NCI-H2107 (cell line): Measurements from ENCODE around the gene RIMS1.

ENCODE experiments used
- DNase-seq: peaks from one replicate; lab custom pipeline; 2025; lab: John Stamatoyannopoulos, UW

RIMS1 gene, protein sequence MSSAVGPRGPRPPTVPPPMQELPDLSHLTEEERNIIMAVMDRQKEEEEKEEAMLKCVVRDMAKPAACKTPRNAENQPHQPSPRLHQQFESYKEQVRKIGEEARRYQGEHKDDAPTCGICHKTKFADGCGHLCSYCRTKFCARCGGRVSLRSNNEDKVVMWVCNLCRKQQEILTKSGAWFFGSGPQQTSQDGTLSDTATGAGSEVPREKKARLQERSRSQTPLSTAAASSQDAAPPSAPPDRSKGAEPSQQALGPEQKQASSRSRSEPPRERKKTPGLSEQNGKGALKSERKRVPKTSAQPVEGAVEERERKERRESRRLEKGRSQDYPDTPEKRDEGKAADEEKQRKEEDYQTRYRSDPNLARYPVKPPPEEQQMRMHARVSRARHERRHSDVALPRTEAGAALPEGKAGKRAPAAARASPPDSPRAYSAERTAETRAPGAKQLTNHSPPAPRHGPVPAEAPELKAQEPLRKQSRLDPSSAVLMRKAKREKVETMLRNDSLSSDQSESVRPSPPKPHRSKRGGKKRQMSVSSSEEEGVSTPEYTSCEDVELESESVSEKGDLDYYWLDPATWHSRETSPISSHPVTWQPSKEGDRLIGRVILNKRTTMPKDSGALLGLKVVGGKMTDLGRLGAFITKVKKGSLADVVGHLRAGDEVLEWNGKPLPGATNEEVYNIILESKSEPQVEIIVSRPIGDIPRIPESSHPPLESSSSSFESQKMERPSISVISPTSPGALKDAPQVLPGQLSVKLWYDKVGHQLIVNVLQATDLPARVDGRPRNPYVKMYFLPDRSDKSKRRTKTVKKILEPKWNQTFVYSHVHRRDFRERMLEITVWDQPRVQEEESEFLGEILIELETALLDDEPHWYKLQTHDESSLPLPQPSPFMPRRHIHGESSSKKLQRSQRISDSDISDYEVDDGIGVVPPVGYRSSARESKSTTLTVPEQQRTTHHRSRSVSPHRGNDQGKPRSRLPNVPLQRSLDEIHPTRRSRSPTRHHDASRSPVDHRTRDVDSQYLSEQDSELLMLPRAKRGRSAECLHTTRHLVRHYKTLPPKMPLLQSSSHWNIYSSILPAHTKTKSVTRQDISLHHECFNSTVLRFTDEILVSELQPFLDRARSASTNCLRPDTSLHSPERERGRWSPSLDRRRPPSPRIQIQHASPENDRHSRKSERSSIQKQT (N-terminal part only)

DNA sequence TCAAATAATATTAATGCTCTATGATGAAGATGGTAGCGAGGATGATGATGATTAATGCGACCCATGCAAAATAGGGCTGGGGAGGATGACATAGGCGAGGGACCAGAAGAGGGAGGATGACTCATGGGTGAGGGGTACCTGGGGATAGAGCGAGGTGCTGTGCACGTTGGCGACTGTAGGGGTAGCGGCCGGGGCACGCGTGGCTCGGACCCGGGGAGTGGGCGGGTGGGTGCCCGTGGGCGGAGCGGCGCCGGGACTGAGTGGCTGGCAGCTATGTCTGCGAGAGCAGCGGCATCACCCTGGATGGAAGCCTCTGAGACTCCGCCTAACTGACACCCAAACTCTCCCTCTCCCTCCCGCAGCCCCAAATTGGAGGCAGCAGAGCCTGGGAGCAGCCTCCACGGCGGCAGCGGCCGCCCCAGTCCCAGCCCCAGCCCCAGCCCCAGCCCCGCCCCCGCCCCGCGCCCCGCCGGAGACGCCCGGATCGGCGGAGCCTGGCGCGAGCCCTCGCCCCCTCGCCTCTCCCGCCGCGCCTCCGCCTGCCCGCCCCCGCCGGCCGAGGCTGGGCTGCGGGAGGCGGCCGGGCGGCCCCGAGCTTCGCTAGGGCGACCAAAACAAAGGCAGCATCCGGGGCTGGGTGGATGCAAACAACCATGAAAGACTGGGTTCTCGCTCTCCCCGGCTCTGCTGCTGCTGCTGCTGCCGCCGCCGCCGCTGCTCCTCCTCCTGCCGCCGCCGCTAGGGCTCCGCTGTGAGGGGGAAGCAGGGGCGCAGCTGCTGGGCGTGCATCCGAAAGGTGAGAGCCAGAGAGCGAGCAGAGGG, at the start of gene RIMS1:
Gene RIMS1, plus strand, starts transcription at position 367 of the 822 bp plus-strand sequence. CDS start 474 bp downstream, outside the sequence.
- DNase-seq, result no peak

DNA sequence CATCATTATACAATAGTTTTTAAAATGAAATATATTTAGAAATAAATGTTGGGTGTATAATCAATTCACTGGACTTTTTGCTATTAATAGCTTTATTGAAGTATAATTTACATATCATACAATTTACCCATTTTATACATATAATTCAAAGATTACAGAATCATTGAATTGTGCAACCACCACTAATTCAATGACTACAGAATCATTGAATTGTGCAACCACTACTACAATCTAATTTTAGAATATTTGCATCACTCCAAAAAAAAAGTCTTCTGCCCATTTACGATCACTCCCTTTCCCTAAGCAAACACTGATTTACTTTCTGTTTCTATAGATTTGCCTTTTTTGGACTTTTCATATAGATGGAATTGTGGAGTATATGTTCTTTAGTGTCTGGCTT, 35.1 kb upstream of the RIMS1 start:
- no peak for DNase-seq

DNA sequence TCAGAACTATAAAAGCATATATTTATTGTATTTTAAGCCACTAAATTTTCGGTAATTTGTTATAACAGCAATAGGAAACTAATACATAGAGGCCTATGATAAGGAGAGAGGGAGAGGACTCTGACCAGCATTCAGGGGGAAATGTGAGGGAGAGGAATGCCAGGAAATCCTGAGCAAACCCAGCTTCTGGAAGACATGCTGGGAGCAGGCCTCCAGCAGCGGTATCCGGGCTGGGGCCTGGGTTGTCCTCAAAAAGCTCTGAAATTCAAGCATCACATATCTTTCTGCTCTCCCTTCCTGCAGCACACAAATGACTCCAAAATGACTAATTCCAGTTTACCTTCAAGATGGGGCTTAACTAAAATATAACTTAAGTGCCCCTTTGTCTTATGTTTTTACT, 33.4 kb upstream of the RIMS1 start:
- no peak for DNase-seq

DNA sequence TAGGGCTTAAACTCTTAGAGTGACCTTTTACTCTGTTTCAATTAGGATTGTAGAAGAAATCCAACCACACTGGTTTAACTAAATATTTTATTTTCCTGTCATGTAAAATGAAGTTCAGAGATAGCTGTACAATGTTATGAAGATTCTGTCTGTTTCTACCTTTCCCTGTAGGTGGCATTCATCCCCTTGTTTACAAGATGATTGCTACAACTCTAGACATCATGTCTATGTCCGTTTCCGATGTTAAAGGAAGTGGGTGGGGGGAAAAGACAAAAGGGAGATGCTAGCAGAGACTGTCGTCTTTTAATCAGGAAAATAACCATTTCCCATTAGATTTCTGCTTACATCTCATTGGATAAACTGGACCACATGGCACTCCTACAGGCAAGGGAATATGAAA, 30.9 kb upstream of the RIMS1 start:
- DNase-seq, result no peak

DNA sequence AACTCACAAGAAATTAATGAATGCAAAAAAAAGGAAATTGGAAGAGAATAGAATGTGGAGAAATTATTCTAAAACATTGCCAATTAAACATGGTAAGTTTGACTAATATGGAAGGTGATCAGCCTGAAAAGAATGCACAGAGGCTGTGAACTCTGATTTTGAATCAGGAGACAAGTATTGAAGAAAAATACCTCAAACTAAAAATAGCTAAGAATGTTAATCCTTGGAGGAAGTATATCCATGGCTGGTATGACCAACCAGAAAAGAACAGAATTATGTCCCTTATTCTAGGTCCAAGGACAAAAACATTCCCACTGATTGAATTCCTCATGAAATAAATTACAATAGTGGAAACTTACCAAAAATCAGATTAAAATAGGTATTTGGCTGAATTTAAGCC, 7.3 kb upstream of the RIMS1 start:
- DNase-seq, result no peak

DNA sequence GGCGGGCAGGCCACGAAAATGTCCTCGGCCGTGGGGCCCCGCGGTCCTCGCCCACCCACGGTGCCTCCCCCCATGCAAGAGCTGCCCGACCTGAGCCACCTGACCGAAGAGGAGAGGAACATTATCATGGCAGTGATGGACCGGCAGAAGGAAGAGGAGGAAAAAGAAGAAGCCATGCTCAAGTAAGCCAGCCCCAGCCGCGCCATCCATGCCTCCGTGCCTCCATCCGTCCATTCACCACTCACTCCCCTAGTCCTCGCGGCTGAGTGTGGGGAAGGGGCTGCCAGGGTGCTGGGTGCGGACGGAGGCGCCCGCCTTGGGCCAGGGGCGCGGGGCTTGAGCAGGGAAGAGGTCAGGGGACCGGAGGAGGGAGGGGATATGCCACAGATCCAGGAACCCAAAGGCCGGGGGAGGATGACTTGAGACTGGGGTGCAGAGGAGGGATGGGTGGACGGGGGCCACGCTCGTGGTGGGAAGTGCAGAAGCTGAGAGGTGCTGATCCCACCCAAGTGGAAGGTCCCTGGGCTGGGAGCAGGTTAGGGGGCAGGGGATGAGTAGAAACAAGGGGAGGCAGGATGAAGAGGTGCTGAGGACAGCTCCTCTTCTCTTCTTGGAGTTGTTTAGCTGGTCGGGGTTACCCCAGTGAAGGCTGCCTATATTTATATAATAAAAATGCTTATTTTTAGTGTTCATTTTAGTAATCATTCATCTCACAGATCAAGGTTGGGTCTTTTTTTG, 825 bp downstream of the RIMS1 start:
- DNase-seq, result no peak

DNA sequence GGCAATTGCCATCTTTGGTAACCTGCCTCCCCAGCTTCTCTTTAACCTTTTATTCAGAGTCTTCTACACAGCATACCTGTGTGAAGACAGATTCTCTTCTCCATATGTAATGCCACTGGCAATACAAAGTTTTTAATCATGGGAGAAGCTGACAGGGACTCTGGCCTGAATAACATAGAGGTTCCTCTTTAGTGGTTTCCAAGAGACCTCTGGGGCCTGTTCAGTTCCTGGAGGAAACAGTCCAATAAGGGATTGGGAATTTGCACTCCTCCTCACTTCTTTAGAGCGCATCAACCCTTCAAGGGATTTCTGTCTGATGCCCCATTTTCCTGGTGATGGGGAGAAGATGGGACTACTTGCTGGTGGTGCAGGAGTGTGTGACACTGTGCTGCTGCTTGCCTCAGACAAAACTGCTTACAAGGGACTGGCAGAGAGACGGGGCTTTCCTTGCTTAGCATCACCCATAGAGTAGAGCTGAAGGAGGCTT, 1.4 kb downstream of the RIMS1 start:
- no peak for DNase-seq

DNA sequence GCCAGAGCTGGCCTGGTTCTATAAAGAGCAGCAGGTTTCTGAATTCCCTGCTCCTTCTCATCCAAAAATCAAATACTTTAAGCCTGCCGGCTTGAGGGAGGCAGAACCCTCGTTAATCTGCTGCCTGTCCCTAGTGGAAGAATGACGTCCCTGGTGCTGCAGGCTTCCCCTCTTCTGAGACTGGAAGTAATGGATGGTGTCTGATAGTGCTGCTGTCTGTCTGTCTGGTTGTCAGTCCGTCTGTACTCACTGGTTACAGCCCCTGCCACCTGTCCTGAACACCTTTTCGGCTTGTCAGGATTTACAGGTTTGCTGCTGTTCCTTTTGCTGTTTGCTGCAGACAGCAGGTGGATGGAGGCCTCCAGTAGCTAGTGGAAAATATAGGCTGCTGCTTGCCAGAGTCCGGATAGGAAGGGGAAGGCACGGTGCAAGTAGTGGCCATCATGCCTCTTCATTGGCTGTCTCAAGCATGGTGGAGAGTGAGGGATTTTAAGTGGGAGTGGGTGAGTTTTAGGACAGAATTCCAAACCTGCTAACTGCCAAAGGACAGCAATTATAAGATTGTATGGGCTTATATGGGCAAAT, 2.5 kb downstream of the RIMS1 start:
- no peak for DNase-seq

DNA sequence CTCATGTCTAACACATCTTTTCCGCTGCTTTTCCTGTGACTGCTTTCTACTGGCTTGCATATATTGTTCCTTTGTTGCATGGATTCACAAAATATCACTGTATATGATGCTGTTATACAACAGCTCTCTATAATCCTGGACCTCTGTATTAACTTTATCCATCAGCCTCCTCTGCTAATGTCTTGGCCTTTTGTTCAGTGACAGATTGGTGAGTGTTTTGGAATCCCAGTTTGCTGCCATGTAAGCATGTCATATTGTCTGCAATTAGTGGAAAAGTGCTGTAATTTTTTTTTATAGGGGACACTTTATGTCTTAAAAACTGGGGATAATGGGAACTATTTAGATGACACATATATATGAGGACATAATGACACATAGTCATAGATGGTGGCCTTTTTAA, 3.0 kb downstream of the RIMS1 start:
- DNase-seq, result no peak

DNA sequence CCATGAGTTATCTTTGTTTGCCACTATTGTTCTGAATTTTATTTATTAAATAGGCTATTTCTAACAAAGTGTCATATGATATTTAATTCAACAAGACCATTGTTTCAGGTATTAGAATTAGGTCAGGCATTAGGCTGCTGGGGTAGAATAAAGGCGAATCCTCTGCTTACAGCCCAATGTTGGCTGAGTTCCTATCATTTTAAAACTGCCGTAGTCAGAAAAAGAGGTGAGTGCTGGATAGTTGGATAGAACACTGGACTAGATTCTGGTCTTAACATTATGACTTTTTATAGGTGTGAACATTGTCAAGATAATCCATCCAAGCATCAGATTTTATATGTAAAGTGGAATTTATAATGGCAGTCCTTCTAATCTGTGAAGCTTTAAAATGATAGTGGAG, 6.3 kb downstream of the RIMS1 start:
- DNase-seq, result no peak

DNA sequence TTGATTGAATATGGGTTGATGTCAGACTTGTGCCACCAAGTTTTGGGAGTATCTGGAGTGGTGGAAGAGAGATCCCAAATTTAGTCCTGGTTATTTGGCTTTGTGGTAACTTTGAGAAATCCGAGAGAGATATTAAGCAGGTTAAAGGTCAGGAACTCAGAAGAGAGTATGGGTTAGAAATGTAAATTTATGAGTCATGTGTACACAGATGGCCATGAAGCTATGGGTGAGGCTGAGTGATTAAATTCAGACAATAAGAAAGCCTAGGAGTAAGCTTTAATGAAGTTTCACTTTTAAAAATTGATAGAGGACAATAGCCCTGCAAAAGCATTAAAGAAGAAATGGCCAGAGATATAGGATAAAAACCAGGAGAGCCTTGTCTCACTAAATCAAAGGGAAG, 14.3 kb downstream of the RIMS1 start:
- DNase-seq, result no peak

DNA sequence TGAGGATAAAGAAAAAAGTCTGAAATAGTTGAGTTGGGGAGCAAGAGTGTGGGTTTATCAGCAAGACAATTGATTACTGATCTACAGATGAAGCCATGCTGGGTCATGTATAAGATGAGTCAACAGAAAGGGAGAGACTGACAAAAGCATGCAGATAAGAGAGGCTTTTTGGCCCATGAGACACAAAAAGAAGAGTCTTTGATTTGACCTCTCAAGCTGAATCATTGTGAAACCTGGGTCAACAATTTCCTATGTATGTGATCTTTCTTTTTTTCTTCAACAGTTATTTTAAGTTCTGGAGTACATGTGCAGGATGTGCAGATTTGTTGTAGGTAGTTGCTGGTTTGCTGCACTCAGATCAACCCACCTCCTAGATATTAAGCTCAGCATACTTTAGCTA, 15.9 kb downstream of the RIMS1 start:
- no peak for DNase-seq

DNA sequence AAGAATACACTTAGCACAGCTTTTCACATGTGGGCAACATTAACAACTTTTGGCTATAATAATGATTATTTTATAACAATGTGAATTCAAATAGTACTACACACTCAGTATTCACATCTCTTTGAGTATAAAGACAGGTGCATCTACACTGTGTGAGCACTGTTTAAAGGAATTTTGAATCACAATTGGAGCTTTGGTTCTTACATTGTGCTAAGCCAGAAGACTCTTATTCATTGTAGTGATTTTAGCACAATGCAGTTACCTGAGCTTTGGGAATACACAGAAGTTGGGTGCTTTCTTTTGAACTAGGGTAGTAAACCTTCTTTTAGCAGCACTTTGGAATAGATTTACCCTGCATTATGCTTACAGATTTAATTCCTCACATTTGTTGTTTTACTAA, 20.5 kb downstream of the RIMS1 start:
- DNase-seq, result no peak

DNA sequence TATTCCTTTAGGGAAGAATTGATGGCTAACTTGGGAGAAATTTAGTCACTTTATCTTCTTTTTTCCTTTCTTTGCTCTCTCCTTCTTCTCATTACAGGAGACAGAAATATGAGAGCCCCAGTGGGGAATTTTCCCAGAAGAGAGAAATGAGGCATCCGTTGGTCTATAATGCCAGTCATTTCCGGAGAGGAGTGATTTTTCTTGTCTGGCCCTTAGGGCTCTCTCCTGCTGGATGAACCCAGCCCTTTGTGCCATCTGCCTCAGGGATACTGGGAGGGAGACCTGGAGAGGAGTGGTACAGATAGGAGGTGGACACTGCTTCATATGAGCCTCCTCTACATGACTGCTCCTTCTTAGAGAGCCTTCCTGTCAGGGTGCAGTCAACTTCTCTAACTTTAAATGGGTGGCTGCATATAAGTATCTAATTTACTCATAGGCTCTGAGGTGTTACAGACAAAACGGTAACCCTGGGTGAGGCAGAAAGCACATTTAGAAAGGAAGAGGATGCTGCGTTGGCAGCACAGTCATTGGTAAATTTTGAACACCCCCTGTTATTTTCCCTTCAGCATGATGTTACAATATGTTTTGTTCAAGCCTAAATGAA, 21.9 kb downstream of the RIMS1 start:
- no peak for DNase-seq

DNA sequence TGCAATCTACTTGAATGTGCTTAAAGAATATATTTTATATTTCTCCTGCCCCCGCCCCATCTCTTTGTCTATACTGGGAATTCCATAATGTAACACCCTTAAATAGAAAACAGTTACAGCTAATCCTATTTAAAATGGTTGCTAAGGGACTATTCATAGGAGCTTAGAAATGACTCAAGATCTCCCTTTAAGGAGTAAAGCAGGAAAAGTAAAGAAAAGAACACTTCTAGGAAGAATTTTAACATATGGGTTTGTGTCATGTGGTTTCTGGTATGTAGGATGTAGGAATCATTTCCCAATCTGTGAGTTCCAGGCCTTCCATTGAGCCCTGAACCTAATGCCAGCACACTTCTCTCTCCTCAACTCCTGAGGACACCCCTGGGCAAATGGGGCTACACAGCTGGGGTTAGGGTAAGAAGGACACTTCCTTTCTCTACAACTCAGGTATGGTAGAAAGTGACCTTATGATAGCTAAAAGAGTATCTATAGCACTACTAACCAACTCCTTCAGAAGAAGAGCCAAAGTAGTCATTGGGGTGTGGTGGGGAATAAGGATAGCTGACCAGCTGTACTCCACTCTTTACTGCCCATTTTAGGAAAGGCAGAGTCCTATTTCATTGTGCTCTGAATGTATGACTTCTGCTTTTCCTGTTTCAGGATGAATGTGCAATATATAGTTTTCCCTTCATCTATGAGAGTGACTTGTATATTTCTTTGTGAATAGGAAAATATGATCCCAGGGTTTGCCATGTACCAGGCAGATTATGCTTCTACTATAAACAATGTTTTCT, 27.3 kb downstream of the RIMS1 start:
- no peak for DNase-seq

DNA sequence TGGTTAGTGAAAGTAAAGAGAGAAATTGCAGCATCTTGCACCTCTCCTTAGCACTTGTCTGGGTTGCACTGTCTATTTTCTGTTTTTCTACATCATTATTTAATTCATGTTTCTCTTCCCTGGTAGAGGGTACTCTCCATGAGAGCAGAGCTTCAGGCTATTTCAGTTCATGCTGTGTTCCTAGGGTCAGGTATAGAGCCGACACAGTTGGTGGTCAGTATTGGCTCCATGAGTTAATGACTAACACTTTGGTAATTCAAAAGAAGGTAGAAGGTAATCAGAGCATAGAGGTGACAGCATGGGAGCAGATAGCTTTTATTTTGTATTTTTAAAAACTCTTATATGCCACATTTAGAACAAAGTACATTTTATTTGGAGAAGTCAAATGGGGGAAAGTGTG, 42.7 kb downstream of the RIMS1 start:
- DNase-seq, result no peak

DNA sequence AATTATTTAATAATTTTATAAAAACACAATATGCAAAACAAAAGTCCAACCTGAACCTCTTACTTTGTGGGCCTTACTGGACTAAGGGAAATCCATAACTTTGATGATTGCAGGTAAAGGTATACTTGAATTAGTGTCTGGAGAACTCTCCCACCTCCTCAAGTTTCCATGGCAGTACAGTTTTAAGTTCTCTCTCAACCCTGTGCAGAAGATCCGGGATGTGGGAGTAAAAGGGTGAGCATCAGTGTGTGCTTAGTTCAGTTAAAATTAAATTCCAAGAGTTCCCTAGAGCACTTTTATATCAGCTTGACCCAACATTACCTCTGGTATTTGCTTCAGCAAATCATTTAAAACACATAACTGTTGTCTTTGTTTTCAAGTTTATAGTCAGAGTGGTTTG, 47.5 kb downstream of the RIMS1 start:
- no peak for DNase-seq

DNA sequence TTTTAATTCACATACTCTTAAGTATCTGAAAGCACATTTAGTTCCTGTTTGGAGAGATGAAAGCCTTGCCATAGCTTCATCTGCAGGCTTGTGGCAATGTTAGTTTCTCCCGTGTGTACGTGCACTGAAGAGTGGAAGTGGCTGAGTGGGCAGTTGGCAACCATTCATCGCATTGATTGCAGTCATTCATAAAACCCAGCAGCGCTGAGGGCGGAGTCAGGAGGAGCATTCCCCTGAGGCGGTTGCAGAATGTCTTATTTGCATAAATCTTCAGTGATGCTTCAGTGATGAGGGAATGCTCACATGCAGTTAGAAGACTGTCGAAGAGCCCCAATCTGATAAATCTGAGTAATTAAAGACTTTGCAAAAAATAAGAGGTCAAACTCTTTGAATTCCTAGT, 79.1 kb downstream of the RIMS1 start:
- no peak for DNase-seq

DNA sequence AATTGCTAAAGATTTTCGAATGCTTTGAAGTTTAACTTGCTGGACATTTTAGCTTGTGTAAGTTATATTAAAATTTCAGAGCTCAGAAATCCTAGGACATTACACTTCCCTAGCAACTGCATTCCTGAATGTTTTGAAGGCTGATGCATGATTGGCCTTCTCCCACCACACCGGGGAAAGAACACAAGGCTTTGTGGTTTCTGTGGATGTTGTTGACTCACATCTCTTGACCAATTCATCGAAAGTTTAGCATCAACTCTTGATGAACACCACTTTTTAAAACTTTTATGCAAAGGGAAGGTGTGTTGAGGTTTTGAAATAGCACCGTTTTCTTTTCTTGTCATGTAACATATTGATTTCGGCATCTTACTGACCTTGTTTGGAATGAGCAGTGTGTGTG, 81.1 kb downstream of the RIMS1 start:
- no peak for DNase-seq
